HS-5 (cell line): Measurements from ENCODE around the gene DSG1.
"Not testable (repeated sequence)": the region's sequence is repeated elsewhere in the genome, so short reads cannot be mapped to it uniquely, and the experiment has no call there.

ENCODE experiments used
- DNase-seq: peaks from one replicate; pipeline ENCODE4 v3.0.0-alpha.2; 2012; ENCODE audit warnings: low read depth

The DSG1 gene

DNA sequence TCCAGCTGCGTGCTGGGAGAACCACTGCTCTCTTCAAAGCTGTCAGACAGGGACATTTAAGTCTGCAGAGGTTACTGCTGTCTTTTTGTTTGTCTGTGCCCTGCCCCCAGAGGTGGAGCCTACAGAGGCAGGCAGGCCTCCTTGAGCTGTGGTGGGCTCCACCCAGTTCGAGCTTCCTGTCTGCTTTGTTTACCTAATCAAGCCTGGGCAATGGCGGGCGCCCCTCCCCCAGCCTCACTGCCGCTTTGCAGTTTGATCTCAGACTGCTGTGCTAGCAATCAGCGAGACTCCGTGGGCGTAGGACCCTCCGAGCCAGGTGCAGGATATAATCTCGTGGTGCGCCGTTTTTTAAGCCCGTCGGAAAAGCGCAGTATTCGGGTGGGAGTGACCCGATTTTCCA lies 35.4 kb downstream of the DSG1 start:
- DNase-seq, result not testable (repeated sequence)

DNA sequence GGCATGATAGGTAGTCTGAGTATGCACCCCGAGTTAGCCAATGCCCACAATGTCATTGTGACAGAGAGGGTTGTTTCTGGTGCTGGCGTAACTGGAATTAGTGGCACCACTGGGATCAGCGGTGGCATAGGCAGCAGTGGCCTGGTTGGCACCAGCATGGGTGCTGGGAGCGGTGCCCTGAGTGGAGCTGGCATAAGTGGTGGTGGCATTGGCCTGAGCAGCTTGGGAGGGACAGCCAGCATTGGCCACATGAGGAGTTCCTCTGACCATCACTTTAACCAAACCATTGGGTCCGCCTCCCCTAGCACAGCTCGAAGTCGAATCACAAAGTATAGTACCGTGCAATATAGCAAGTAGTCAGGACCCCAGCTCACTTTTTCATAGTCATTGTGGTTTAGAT lies 37.0 kb downstream of the DSG1 start:
- no peak for DNase-seq

GRCh38 chr18:31356025-31356424 lies 38.1 kb downstream of the DSG1 start:
- DNase-seq, result no peak

- no peak for DNase-seq
Measured at GRCh38 chr18:31364190-31364589, 46.2 kb downstream of the DSG1 start.

DNA sequence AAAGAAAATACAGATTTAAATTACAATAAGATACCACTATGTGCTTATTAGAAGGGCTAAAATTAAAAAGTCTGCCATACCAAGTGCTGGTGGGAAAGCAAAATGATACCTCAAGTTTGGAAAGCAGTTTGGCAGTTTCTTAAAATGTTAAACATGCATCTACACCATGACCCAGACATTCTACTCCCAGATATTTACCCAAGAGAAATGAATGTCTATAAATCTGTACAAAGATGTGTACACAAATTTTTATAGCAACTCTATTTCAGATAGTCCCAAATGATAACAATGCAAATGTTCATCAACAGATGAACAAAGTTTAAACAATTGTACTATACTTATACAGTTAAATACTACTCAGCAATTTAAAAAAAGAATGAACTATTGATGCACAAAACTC lies 51.5 kb downstream of the DSG1 start:
- DNase-seq, result no peak

DNA sequence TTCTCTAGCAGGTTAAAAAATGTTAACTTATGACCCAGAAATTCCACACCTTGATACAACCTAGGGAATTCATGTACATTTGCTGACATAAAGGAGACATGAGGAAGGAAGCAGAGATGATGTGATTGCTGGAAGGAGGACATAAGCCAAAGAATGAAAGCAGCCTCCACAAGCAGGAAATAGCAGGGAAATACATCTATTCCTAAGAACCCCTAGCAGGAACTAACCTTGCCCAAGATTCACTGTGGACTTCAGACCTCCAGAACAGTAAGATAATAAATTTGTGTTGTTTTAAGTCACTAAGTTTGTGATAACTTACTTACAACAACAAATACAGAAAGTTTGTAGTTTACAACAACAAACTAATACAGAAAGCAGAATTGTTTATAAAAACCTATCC lies 54.0 kb downstream of the DSG1 start:
- DNase-seq, result no peak

DNA sequence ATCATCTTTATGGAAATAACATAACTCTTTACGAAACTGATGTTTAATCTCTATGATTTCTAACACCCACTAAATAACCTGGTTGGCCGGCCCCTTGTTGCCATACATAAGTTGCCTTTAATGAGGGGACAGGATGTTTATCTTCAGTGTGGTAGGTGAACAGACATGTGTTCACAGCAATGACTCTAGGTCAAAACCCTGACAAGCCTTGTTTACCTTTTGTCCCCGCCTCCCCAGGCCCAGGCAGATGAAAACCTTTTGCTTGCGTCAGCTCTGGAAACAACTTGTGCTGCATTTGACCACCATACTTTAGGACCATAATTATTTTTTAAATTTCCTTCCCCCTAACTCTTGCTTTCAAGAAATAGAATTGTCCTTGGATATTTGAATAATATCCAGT lies 55.7 kb downstream of the DSG1 start:
- no peak for DNase-seq

DNA sequence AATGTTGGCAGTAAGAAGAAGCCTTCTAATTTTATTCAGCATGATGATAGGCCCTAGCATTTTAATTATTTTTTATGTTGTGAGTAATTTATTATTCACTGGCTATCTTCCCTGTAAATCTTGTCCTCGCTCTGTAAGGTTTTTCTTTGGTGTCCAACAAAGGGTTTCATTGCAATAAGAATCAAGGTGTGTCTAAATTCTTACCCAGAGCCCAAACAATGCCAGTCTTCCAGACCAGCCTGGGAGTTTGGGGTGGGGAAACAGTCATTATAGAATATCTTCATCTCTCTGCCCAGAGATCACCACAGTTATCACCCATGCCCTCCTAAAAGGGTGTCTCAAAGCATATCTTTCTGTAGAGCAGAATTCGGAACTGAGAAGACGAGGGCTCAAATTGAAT lies 58.5 kb downstream of the DSG1 start, which contains the start of gene DSG4:
TSS of gene DSG4 (plus strand) at position 301 of the 400 bp plus-strand sequence. CDS start 135 bp downstream, outside the sequence.
- DNase-seq, result no peak

DNA sequence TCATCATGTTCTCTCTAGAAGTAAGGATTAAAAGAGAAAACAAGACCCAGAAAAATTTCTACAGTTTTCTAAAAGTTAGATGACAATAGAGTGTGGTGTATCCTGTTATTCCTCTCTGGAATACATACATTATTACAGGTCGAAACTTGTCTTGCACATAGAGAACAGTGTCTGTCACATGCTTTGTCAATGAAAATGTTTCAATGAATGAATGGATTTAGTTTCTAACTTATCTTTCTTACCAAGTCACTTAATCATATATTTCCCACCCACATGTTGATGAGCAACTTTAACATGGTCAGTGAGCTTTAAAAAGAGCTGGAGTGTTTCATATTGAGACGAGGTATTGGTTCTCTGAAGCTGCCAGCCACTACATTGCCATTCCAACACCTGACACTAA lies 63.0 kb downstream of the DSG1 start:
- DNase-seq, result no peak

GRCh38 chr18:31382107-31382506 lies 64.1 kb downstream of the DSG1 start:
- DNase-seq, result no peak

DNA sequence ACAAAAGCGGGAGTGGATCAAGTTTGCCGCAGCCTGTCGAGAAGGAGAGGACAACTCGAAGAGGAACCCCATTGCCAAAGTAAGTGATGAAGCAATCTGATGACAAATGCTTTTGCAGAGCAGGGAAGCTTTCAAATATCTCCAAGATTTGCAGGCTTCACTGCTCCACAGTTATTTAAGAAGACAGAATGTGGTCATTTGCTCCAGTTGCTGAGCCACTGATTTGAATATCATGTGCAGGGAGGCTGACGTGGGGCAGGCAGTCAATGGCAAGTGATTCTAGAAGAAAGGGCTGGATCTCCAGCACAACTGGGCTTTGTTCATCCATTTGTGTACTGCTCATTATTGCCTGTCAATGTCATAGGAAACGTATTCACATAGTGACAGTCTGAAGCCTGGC lies 68.8 kb downstream of the DSG1 start:
- DNase-seq, result no peak

DNA sequence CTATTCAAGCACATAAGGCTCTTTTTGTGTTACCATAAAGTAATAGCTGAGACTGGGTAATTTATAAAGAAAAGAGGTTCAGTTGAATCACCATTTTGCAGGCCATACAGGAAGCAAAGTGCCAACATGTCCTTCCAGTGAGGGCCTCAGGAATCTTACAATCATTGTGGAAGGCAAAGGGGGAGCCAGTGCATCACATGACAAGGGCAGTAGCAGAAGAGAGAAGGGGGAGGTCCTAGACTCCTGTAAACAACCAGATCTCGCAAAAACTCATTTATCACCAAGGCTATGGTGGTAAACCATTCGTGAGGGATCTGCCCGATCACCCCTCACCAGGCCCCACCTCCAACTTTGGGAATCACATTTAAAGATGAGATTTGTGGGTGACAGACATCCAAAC lies 75.3 kb downstream of the DSG1 start:
- no peak for DNase-seq

DNA sequence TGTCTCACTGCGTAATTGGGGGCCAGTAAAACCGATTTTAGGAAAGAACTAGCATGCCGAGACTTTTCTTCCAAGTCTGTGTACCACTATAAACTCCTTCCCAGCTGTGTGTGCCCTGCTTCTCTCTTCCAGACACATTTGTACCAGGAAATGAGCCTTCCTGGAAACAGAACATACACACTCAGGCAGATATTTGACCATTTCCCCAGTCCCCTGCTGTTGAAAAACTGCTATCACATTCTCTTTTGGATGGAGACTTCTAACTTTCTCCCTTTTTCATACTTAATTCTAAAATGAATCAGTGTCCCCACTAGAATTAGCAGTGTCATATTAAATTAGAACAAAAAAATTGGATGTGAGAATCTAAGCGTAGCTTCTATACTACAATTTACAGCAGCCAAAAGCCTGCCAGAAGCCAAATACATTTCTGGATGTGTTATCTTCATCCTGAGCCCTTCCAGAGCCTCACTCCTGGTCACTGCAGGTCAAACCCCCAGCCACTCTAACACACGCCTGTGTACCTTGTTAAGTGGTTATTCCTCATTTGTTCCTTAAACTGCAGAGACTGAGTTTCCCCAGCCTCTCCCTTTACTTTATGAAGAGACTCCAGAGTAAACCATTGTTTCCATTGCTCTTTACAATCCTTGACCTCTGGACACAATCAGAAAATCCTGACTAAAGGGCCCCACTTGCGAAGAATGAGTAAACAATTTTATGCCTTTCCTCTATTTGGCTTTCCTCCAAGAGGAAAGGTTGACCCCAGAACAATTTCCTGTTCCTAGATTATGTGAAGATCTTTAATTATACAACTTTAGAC lies 79.0 kb downstream of the DSG1 start:
- no peak for DNase-seq

DNA sequence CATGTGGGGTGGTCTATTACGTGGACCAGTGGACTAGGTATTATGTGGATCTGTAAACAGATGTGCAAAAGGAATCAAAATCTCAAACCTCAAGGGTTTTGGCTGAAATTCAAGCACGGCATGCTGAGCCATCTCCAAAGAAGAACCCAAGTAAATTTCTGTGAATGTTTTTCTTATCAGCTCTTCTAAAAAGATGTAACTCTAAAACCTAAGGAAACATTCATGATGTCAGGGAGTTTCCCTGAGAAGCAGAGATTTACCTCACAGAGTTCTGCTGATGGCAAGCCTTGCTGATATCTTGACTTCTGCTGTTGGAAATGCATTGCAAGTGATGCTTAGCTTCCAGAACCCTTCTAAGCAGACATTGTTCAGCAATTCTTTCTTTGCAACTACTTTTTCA lies 80.2 kb downstream of the DSG1 start:
- DNase-seq, result no peak

DNA sequence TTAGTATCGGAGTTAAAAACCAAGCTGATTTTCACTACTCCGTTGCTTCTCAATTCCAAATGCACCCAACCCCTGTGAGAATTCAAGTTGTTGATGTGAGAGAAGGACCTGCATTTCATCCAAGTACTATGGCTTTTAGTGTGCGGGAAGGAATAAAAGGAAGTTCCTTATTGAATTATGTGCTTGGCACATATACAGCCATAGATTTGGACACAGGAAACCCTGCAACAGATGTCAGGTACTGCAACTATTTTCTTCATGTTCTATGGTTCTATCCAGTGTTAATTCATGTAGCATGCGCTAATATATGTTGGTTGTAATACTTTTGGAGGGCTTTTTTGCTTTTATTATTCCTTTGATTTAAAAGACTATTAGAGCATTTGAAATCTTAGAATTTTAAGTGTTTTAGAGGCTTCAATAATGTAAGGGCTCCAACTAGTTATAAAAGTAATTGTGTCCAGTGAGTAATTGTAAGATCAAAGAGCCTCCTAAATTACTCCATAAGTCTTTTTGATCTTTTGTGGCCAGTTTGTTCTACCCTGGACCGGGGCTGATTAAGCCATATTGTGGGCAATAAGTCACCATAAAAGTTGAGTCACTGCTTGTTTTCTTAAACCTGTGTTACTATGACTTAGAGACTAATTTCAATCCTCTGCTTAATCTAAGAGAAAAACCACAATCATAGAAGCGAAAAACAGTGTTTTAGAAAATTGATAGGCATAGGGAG lies 81.5 kb downstream of the DSG1 start:
- no peak for DNase-seq

GRCh38 chr18:31401156-31402025 lies 83.4 kb downstream of the DSG1 start:
- no peak for DNase-seq

DNA sequence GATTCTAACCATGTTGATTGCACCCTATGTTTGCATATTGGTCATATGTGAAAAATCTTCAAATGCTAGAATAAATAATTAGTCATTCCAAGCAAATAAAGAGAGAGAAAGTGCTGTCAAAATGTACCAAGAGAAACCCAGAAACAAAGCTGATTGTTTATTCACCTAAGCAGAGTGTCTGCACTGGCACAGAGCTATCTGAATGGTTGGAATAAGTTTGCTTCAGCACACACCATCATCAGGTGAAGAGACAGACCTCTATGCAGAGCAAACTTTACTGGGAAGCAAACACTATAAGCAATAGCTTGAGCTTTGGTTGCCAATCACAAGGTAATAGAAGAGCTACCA lies 84.0 kb downstream of the DSG1 start:
- no peak for DNase-seq

DNA sequence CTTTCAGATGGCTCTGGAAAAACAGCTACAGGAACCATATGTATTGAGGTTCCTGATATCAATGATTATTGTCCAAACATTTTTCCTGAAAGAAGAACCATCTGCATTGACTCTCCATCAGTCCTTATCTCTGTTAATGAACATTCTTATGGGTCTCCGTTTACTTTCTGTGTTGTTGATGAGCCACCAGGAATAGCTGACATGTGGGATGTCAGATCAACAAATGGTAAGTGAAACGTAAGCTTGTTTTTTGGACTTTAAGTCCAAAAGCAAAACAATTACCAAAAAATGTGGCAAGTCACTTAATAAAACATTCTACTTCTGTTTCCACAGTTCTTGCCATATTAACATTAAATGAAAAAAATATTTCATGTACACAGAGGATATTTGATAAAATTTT lies 85.4 kb downstream of the DSG1 start:
- DNase-seq, result no peak
